IPS-15b (cell line): ENCODE data around the gene CPSF6.
"Not testable (repeated sequence)": the region's sequence is repeated elsewhere in the genome, so short reads cannot be mapped to it uniquely, and the experiment has no call there.

ENCODE experiments used
- H3K27me3 ChIP-seq: one replicate; pipeline ENCODE4 v1.6.1; 2013; ENCODE audit warnings: low read length; ENCODE audit not compliant: control insufficient read depth, insufficient read depth
- H3K36me3 ChIP-seq: one replicate; pipeline ENCODE4 v1.6.1; 2013; ENCODE audit warnings: low read length; ENCODE audit not compliant: control insufficient read depth, insufficient read depth
- H3K4me1 ChIP-seq: one replicate; pipeline ENCODE4 v1.6.1; 2013; ENCODE audit warnings: mild to moderate bottlenecking, low read length; ENCODE audit not compliant: control insufficient read depth, insufficient read depth
- H3K4me3 ChIP-seq: one replicate; pipeline ENCODE4 v1.5.1; 2013; ENCODE audit warnings: low read depth, low read length
- H3K9ac ChIP-seq: one replicate; pipeline ENCODE4 v1.6.1; 2013; ENCODE audit warnings: low read depth, mild to moderate bottlenecking, low read length
- H3K9me3 ChIP-seq: one replicate; pipeline ENCODE4 v1.6.1; 2013; ENCODE audit warnings: mild to moderate bottlenecking, low read length; ENCODE audit not compliant: control insufficient read depth, insufficient read depth

CPSF6 gene, protein sequence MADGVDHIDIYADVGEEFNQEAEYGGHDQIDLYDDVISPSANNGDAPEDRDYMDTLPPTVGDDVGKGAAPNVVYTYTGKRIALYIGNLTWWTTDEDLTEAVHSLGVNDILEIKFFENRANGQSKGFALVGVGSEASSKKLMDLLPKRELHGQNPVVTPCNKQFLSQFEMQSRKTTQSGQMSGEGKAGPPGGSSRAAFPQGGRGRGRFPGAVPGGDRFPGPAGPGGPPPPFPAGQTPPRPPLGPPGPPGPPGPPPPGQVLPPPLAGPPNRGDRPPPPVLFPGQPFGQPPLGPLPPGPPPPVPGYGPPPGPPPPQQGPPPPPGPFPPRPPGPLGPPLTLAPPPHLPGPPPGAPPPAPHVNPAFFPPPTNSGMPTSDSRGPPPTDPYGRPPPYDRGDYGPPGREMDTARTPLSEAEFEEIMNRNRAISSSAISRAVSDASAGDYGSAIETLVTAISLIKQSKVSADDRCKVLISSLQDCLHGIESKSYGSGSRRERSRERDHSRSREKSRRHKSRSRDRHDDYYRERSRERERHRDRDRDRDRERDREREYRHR

DNA sequence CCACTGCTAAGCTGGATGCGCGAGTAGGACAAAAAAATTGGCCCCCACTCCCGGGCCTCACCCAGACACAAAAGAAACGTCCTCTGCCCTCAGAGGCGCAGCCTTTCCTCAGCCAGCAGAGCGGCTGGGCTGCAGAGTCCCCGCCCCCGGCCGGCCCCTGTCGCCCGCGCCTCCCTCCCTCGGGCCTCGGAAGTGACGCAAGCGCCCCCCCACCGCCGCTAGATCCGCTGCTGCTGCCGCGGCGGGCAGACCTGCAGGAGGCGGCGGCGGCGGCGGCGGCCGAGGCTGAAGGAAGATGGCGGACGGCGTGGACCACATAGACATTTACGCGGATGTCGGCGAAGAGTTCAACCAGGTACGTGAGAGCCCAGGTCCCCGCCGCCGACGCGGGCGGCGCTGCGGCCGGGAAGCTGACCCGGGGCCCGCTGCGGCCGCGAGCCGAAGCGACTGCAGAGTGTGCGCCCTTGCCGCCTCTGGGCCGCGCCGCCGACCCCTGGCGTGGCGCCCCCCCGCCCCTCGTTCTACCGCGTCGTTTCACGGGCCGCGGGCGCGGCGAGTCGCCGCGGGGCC, at the start of gene CPSF6:
Gene CPSF6 (plus strand): TSS at position 218 of the 570 bp plus-strand sequence. CDS start 78 bp downstream, at position 296.
- H3K9me3 ChIP-seq, result no peaks in the 10 kb centered on the region
- peaks cover 2% of the 10 kb centered on the region for H3K27me3 ChIP-seq
- H3K36me3 ChIP-seq, result no peaks in the 10 kb centered on the region
- peak within 1 kb of the TSS; percentile 85 for H3K9ac ChIP-seq
- H3K4me3 ChIP-seq, result peak within 1 kb of the TSS; percentile 76
- H3K4me1 ChIP-seq, result peaks cover 10% of the 10 kb centered on the region

DNA sequence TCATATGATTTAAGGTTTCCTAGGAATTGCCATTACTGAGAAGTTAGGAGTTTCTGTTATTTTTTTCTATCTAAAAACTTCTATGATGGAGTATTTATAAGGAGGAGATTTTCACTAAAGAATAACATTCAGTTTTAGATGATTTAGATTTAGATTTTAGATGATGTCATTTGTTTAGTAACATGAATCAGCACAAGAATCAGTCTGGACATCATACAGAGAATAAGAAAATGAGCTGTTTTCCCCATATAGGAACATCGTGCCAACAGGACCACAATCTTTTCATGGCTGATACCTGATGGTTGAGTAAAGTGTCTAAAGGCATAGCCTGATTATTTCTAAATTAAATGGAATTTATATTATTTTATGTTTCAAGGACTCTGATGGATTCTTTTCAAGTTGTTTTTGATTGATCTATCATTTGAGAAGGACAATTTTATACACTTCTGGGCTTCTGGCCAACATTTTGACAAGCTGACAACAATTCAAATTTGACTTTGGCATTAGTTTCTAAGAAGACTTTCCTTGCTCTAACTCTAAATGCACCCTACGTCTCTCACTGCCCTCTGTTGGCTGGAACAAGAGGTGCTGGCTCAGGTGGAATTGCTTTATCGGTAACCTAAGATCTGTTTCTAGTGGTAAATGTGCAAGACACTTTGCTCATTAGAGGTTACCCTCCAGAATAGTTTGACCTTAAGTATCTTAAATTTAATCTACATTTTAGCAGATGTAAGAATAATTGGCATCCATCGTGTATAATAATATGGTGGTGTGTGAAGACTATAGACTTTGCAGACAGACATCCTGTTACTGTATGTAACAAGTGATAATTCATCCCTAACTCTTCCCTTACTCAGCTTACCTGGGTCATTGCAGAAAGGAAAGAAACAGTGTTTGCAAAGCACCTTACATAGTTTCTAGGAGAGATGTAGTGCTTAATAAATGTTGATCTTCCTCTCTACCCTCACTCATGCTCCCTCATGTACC, 42.8 kb upstream of the CPSF6 start:
- Histone ChIP-seq H3K4me3 (no peak overlapping the region), H3K27me3 (no peaks in the 10 kb centered on the region), H3K4me1 (no peaks in the 10 kb centered on the region), H3K9me3 (peaks cover 4% of the 10 kb centered on the region), H3K9ac (no peak overlapping the region), H3K36me3 (no peaks in the 10 kb centered on the region)

DNA sequence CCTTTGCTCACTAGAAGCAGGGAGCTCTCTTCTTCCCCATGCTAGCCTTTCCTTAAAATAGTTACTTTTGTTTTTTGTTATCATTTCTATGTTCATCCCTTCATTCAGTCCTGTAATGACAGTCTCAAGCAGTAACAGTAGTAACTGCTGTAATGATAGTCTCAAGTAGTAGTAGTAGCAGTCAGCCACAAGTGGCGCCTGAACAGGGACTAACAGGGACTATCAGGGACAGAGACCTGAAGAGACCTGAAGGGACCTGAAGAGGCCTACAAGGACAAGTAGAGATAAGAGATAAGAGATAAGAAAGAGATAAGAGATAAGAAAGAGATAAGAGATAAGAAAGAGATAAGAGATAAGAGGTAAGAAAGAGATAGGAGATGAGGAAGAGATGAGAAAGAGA, 39.4 kb upstream of the CPSF6 start:
- H3K9ac ChIP-seq, H3K4me3 ChIP-seq, H3K9me3 ChIP-seq, H3K36me3 ChIP-seq, H3K4me1 ChIP-seq, H3K27me3 ChIP-seq: not testable (repeated sequence)

DNA sequence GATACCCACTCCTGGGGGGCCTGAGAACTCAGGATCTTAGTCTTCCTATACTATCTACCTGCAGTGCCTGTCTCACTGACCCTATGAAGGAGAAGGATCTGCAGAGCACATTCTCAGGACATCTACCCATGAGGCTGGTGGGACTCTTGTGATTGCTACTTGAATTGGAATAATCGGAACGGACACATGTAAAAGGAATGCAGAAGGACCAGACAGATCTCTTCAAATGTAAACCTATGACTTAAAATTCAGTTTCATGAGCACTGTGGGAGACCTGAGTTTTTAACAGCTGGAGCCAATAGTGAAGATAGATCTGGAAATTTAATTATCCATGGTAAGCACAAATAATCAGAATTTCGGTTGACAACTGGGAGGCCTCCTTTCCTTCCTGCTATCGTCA, 35.2 kb upstream of the CPSF6 start:
- Histone ChIP-seq H3K9me3 (peaks cover 4% of the 10 kb centered on the region), H3K36me3 (no peaks in the 10 kb centered on the region), H3K4me1 (no peaks in the 10 kb centered on the region), H3K27me3 (no peaks in the 10 kb centered on the region), H3K4me3 (no peak overlapping the region), H3K9ac (no peak overlapping the region)

DNA sequence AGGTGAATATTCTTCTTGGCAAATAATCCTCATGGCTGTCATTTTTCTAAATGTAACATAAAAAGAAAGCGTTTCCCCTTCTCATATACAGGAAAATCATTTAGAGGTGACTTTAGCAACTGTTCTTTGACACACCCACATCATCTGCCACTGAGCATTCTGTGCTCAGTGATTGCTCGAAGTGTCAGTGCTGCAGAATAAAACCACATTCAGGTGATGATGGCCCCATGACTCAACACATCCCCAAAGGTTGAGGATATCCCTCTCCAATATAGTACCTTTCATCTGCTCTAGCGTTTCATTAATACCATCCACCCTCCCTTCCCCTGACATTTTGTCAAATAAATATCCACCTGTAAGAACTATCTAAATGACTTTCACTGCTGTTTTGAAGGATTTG, 28.7 kb upstream of the CPSF6 start:
- Histone ChIP-seq H3K9me3 (no peaks in the 10 kb centered on the region), H3K9ac (no peak overlapping the region), H3K4me3 (no peak overlapping the region), H3K27me3 (no peaks in the 10 kb centered on the region), H3K4me1 (no peaks in the 10 kb centered on the region), H3K36me3 (no peaks in the 10 kb centered on the region)

DNA sequence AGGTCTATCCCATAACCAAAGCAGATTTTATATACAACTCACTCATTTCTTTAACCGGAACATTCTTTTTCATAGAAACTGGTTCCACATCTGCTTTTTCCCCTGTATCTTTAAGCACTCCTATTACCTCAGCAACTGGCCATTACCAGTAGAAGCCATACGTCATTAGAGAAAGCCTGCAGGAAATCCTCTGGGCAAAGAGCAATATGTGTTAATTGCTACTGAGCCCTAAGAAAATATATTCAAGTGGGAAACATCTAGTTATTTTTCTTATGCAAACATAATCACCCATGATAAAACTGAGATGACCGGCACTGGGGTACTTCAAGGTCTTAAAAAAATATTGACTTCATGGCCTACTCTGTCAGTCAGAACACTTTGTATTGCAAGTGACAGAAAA, 28.2 kb upstream of the CPSF6 start:
- Histone ChIP-seq H3K4me1 (no peaks in the 10 kb centered on the region), H3K36me3 (no peaks in the 10 kb centered on the region), H3K9ac (no peak overlapping the region), H3K27me3 (no peaks in the 10 kb centered on the region), H3K9me3 (no peaks in the 10 kb centered on the region), H3K4me3 (no peak overlapping the region)

DNA sequence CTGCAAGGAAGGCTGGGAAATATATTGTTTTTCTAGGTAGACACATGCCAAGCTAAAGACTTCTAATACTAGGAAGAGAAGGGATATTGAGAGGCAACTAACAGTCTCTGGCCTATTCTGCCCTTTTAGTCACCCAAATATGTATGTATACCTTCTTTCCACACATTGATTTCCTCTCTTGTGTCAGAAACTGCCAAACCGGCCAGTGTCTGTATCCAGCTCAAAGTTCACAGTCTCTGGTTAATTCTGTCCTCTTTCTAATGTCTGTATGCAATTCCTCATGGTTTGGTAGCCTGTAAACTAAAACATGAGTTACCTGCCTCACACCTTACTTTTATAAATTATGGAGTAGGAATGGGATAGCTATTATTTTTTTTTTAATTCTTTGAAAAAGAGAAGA, 25.2 kb upstream of the CPSF6 start:
- Histone ChIP-seq H3K9me3 (no peaks in the 10 kb centered on the region), H3K4me3 (no peak overlapping the region), H3K36me3 (no peaks in the 10 kb centered on the region), H3K9ac (no peak overlapping the region), H3K27me3 (no peaks in the 10 kb centered on the region), H3K4me1 (no peaks in the 10 kb centered on the region)

DNA sequence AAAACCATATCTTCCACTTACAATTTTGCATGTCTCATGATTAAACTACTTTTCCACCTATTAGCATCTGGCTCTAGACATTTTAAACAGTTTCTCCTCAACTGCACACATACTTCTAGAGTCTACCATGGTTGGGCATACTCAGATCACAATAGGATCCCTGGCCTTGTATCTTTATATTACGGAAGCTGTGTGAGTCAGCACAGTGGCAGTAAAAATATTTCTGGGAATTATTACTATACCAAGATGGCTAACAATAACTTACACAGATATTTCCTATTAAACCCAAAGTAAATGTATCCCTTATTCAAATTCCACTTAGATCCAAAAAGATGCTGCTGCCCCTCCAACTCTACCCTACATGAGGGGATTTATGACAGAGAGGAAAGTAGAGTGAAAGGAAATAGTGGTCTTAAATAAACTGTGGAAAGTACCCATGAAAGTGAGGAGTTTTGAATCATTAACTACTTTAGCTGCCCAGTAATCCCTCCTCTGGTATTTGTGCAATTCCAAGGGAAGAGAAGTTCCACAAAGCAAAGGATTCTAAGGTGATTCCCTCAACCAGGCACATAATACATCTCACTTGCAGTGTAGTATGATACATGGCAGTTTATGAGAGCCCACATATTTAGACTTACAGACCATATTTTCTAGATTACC, 14.0 kb upstream of the CPSF6 start:
- no peaks in the 10 kb centered on the region for H3K36me3 ChIP-seq
- H3K4me3 ChIP-seq, result no peak overlapping the region
- no peaks in the 10 kb centered on the region for H3K9me3 ChIP-seq
- H3K9ac ChIP-seq, result no peak overlapping the region
- H3K4me1 ChIP-seq, result no peaks in the 10 kb centered on the region
- H3K27me3 ChIP-seq, result no peaks in the 10 kb centered on the region

DNA sequence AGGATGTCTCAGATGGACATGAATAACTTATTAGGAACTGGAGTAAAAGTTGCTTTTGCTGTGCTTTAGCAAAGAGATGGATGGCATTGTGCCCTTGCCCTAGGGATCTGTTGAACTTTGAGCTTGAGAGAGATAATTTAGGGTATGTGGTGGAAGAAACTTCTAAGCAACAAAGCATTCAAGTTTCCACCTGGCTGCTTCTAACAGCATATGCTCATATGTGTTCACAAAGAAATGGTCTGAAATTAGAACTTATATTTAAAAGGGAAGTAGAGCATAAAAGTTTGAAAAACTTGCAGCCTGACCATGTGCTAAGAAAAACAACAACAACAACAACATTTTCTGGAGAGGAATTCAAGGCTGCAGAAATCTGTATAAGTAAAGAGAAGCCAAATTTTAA, 7.9 kb upstream of the CPSF6 start:
- no peak overlapping the region for H3K4me3 ChIP-seq
- no peaks in the 10 kb centered on the region for H3K36me3 ChIP-seq
- H3K4me1 ChIP-seq, result no peaks in the 10 kb centered on the region
- H3K27me3 ChIP-seq, result no peaks in the 10 kb centered on the region
- no peak overlapping the region for H3K9ac ChIP-seq
- H3K9me3 ChIP-seq, result no peaks in the 10 kb centered on the region

DNA sequence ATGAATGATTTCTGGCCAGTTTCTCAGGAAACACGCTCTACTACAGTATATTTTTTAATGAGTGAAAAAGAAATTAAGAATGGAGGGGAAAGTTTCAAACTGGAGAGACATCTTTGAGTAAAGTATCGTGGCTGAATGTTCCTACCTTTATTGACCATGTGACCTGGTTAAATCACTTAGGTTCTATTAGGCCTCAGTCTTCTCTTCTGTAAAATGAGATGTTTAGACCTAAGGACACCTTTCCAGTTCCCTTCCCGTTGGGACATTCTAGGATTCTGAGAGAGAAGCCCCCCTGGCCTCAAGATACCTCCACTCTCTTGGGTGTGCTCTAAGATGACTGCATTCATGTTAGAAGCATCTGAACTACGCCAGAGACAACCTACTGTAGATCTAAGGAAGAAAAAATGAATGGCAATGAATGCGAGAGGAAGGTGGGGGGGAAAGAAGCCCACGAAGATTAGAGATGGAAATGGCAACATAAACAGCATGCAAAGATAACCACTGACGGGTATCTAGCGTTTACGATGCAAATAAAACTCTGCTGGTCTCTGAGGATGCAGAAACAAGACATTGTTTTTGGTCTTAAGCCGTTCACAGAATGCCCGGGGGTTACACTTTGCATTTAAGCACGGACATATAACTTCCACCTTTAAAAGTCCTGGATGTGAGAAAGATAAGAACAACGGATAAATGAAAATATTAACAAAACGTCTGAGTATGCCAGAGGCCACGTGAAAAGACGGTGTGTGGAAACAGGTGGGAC, 599 bp upstream of the CPSF6 start:
- Histone ChIP-seq H3K27me3 (peaks cover 2% of the 10 kb centered on the region), H3K9ac (peak overlapping the region; percentile 38), H3K4me1 (peaks cover 10% of the 10 kb centered on the region), H3K4me3 (peak overlapping the region; percentile 44), H3K36me3 (no peaks in the 10 kb centered on the region), H3K9me3 (no peaks in the 10 kb centered on the region)
